HepG2 (cell line): ENCODE results near the gene C1QTNF6. TPM values are rescaled to one million over a fixed set of nuclear protein-coding genes. Genes with fewer than 3 reads are reported as not detected.

ENCODE experiments used
- ATAC-seq: fragments of 200-7000 bp; cut with Tn5 transposase; 3 replicates; pipeline ENCODE4 v1.9.1; 2020; ENCODE audit warnings: mild to moderate bottlenecking, moderate library complexity
- BruUV-seq: library from RNA; stranded (reverse); fragments of 400-500 nt; replicated peaks from 2 replicates; lab custom pipeline; 2021; lab: Mats Ljungman, UMichigan
- CTCF ChIA-PET: fragments of 300-600 bp; formaldehyde crosslinking; extraction: SDS; loops from one replicate; lab custom pipeline; 2021; ENCODE audit warnings: low total read pairs, inconsistent platforms, low intra/inter-chr PET ratio; lab: Yijun Ruan, JAX
- POLR2A ChIA-PET: fragments of 350-600 bp; sonication (Branson Sonifier 250); formaldehyde crosslinking; loops from one replicate; lab custom pipeline; 2020; ENCODE audit warnings: antibody characterized with exemption, inconsistent platforms; lab: Yijun Ruan, JAX
- DNase-seq: peaks from one replicate; pipeline ENCODE4 v3.0.0-alpha.2; 2015; ENCODE audit warnings: low spot score
- FAIRE-seq: peaks from 3 replicates; lab custom pipeline; 2011; peaks lifted over from hg19 to GRCh38; lab: Jason Lieb, UNC
- H2AFZ ChIP-seq: one replicate; pipeline ENCODE4 v1.6.1; 2011; ENCODE audit warnings: low read length, inconsistent platforms
- H3K27ac ChIP-seq: fragments of 300-600 bp; 3 replicates; pipeline ENCODE4 v1.8.0; 2011; ENCODE audit warnings: mixed run types, mild to moderate bottlenecking, mixed read lengths, low read length, inconsistent platforms; ENCODE audit not compliant: insufficient read depth; ENCODE audit errors: extremely low read length
- H3K27me3 ChIP-seq, 2 experiments: fragments of 200-600 bp in 1 of 2; 2 replicates in 1 of 2; 3 replicates in 1 of 2; pipeline versions ENCODE4 v1.6.0 to v1.8.0; 2011; ENCODE audit warnings: low read length in 2 of 2, mild to moderate bottlenecking in 2 of 2, moderate library complexity in 2 of 2, inconsistent platforms in 1 of 2; ENCODE audit not compliant: insufficient read depth in 2 of 2, control insufficient read depth in 1 of 2
- H3K36me3 ChIP-seq, 2 experiments: fragments of 200-600 bp in 1 of 2; replicated peaks in 1 of 2; 2 replicates in 1 of 2; 3 replicates in 1 of 2; pipeline versions ENCODE4 v1.5.1 to v1.8.0; 2011; ENCODE audit warnings: low read length in 2 of 2, inconsistent platforms in 1 of 2; ENCODE audit not compliant: insufficient read depth in 2 of 2, control insufficient read depth in 1 of 2
- H3K4me1 ChIP-seq: 2 replicates; pipeline ENCODE4 v1.5.1; 2012; ENCODE audit warnings: low read length, inconsistent platforms; ENCODE audit not compliant: insufficient read depth
- H3K4me2 ChIP-seq: 2 replicates; pipeline ENCODE4 v1.6.0; 2011; ENCODE audit warnings: low read depth, low read length, inconsistent platforms
- H3K4me3 ChIP-seq, 3 experiments: fragments of 200-600 bp in 1 of 3; sonication (generic), shearing (Covaris generic) in 1 of 3; replicated peaks in 1 of 3; 2 replicates each; pipeline ENCODE4 v1.5.1; 2011 to 2016; ENCODE audit warnings: low read length in 3 of 3, inconsistent platforms in 2 of 3, low read depth in 2 of 3, mild to moderate bottlenecking in 2 of 3, control low read depth in 1 of 3, mixed read lengths in 1 of 3; ENCODE audit not compliant: insufficient read depth in 1 of 3
- H3K79me2 ChIP-seq: one replicate; pipeline ENCODE4 v1.6.1; 2011; ENCODE audit warnings: low read length, inconsistent platforms; ENCODE audit not compliant: insufficient read depth
- H3K9ac ChIP-seq: 2 replicates; pipeline ENCODE4 v1.6.0; 2011; ENCODE audit warnings: mild to moderate bottlenecking, low read depth, low read length, inconsistent platforms; ENCODE audit not compliant: insufficient read depth
- H3K9me3 ChIP-seq: 2 replicates; pipeline ENCODE4 v1.5.1; 2012; ENCODE audit warnings: mild to moderate bottlenecking, low read length
- H4K20me1 ChIP-seq: 2 replicates; pipeline ENCODE4 v1.6.0; 2011; ENCODE audit warnings: inconsistent platforms, mild to moderate bottlenecking, low read length, moderate library complexity; ENCODE audit not compliant: insufficient read depth
- CHD2 ChIP-seq: IDR thresholded peaks from 2 replicates; pipeline ENCODE4 v1.6.1; 2011; ENCODE audit warnings: low read depth, low read length, improper control_type of control experiment
- CREB1 ChIP-seq, 2 experiments: fragments of 450-650 bp in 1 of 2; IDR thresholded peaks; 2 replicates each; pipeline ENCODE4 v1.6.1; 2016 to 2017; ENCODE audit warnings: control low read depth in 1 of 2, mild to moderate bottlenecking in 1 of 2, missing compliant biosample characterization in 1 of 2, missing genetic modification characterization in 1 of 2
- KLF12 ChIP-seq: sonication (generic); formaldehyde crosslinking; IDR thresholded peaks from 2 replicates; pipeline ENCODE4 v1.4.0; 2020; ENCODE audit warnings: missing genetic modification reagents, borderline replicate concordance
- NFYC ChIP-seq: IDR thresholded peaks from 2 replicates; pipeline ENCODE4 v1.6.1; 2016; ENCODE audit warnings: missing genetic modification reagents, missing compliant biosample characterization
- POLR2G ChIP-seq: fragments of 200-400 bp; formaldehyde crosslinking; IDR thresholded peaks from 2 replicates; pipeline ENCODE4 v1.6.1; 2018; ENCODE audit warnings: mild to moderate bottlenecking, low read depth, low read length, moderate library complexity
- PRPF4 ChIP-seq: fragments of 200-400 bp; formaldehyde crosslinking; IDR thresholded peaks from 2 replicates; pipeline ENCODE4 v1.6.1; 2016; ENCODE audit warnings: low read length, low read depth; ENCODE audit not compliant: poor library complexity, severe bottlenecking
- SP140L ChIP-seq: sonication (generic); formaldehyde crosslinking; IDR thresholded peaks from 2 replicates; pipeline ENCODE4 v1.4.0; 2020; ENCODE audit warnings: missing genetic modification reagents, borderline replicate concordance
- TFDP2 ChIP-seq: sonication (generic); formaldehyde crosslinking; IDR thresholded peaks from 2 replicates; pipeline ENCODE4 v1.4.0; 2020; ENCODE audit warnings: missing genetic modification reagents
- ZBTB46 ChIP-seq: sonication (generic); formaldehyde crosslinking; IDR thresholded peaks from 2 replicates; pipeline ENCODE4 v1.4.0; 2020; ENCODE audit warnings: mild to moderate bottlenecking, missing genetic modification reagents, borderline replicate concordance
- ZFYVE20 ChIP-seq: sonication (generic); formaldehyde crosslinking; IDR thresholded peaks from 2 replicates; pipeline ENCODE4 v1.8.0; 2023; ENCODE audit warnings: low read depth, mild to moderate bottlenecking, moderate library complexity, missing genetic modification reagents, borderline replicate concordance
- ZKSCAN8 ChIP-seq: IDR thresholded peaks from 2 replicates; pipeline ENCODE4 v1.6.1; 2016; ENCODE audit warnings: borderline replicate concordance, missing genetic modification reagents, missing compliant biosample characterization
- ZMYM2 ChIP-seq: sonication (generic); formaldehyde crosslinking; IDR thresholded peaks from 2 replicates; pipeline ENCODE4 v1.8.0; 2022; ENCODE audit warnings: mild to moderate bottlenecking, missing genetic modification reagents
- ZNF34 ChIP-seq: sonication (generic); formaldehyde crosslinking; IDR thresholded peaks from 2 replicates; pipeline ENCODE4 v1.4.0; 2020; ENCODE audit warnings: mild to moderate bottlenecking, missing genetic modification reagents, borderline replicate concordance
- ZNF362 ChIP-seq: sonication (generic); formaldehyde crosslinking; IDR thresholded peaks from 2 replicates; pipeline ENCODE4 v1.4.0; 2020; ENCODE audit warnings: missing genetic modification reagents, mild to moderate bottlenecking, borderline replicate concordance
- ZNF530 ChIP-seq: sonication (generic); formaldehyde crosslinking; IDR thresholded peaks from 2 replicates; pipeline ENCODE4 v1.5.0; 2020; ENCODE audit warnings: low read depth, mild to moderate bottlenecking, missing genetic modification reagents
- ZNF556 ChIP-seq: sonication (generic); formaldehyde crosslinking; IDR thresholded peaks from 2 replicates; pipeline ENCODE4 v1.4.0; 2020; ENCODE audit warnings: mild to moderate bottlenecking, missing genetic modification reagents, borderline replicate concordance
- ZNF629 ChIP-seq: sonication (generic); formaldehyde crosslinking; conservative IDR thresholded peaks from 2 replicates; pipeline ENCODE4 v1.5.0; 2020; ENCODE audit warnings: missing genetic modification reagents
- WGBS: methylation state at CpG from one replicate; pipeline ENCODE4 v1.1.6; 2017; ENCODE audit warnings: low lambda C conversion rate; 5-methylcytosine and 5-hydroxymethylcytosine counted together
- in situ Hi-C: cut with HindIII; loops from 2 replicates; pipeline ENCODE4 v1.10.0; 2017; ENCODE audit warnings: low pct_unique_long_range_greater_than_20kb; ENCODE audit not compliant: extremely low pct_ligation_motif_present
- intact Hi-C: fragments of 100-400 bp; cut with micrococcal nuclease; formaldehyde crosslinking; loops from one replicate; pipeline ENCODE4 v1.10.0; 2022; ENCODE audit not compliant: unreplicated experiment
- polyA plus RNA-seq, 8 experiments: library from polyadenylated mRNA; depleted of rRNA in 3 of 8; stranded (reverse) in 7 of 8; unstranded in 1 of 8; fragments of >200 nt; fragmentation: Illumina TruSeq in 4 of 8; extraction: Trizol in 4 of 8; gene quantifications; 2 replicates each; pipeline versions ENCODE4 v1.2.1 to v1.2.3, GENCODE V29; 2011 to 2016; ENCODE audit warnings: low read depth in 4 of 8, missing spikeins in 1 of 8, mixed read lengths in 1 of 8; ENCODE audit not compliant: insufficient read depth in 1 of 8
- total RNA-seq, 5 experiments: library from RNA; depleted of rRNA; stranded (reverse); fragments of >200 nt; fragmentation: Illumina TruSeq; extraction: Trizol; gene quantifications; 2 replicates each; pipeline ENCODE4 v1.2.3, GENCODE V29; 2016; ENCODE audit warnings: low read depth in 1 of 5
- TF ChIP-seq, protein P1 (sequence below): sonication (generic); formaldehyde crosslinking; IDR thresholded peaks from 2 replicates; pipeline ENCODE4 v1.9.0; 2021; ENCODE audit warnings: missing genetic modification reagents, mild to moderate bottlenecking, borderline replicate concordance

C1QTNF6 gene
- total and polyA plus RNA-seq, 2 of the 13 experiments (the other 11 are each of a cell fraction or from before 2014, with no cell fraction given) = 2.7 to 6.9 TPM

DNA sequence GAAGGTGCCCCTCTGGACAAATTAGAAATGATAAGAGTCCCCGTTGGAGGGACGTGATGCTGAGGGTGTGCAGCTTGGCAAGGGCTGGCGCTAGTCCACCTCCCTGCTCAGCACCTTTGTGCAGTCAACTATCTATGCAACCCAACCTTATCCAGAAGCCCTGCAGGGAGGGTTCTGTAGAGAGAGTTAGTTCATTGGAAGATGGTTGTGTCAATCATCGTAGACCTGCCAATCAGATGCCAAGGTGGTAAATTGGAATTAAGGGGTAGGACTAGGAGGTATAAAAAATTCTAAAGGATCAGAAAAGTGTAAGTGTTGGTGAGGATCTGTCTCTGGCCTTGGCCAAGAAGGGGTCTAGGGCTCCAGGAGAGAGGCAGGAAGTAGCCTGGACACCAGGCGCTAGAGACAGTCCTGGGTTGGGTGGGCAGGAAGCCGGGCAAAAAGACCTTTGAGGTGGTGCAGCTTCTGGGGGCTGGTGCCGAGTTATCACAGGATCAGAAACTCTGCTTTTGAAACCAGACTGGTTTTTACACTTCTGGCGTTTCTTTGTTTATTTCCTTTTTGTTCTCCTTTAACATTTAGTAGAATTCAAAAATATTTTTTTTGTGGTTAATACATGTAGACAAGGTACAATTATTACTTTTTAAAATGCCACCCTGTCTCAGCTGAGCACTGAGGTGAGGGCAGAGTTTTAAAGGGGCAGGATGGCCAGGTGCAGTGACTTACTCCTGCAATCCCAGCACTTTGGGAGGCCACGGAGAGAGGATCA, 1.6 kb downstream of the C1QTNF6 start:
- in situ Hi-C loops (no loop called here), intact Hi-C loops (no loop called here)
- DNase-seq = peak; percentile 64
- no peak overlapping the region for H2AFZ ChIP-seq
- ChIA-PET POLR2A (interaction anchor here (2.2 kb wide), 2 partner anchors 11 to 13 kb away, joined by 7 to 11 read pairs; no protein-coding TSS in a partner anchor), CTCF (no interaction called here)
- no peak overlapping the region; the same call in 1 of the 2 replicates for H3K4me2 ChIP-seq
- H3K9me3 ChIP-seq = no peaks in the 10 kb centered on the region
- no peaks in the 10 kb centered on the region for H4K20me1 ChIP-seq
- ATAC-seq = peak; percentile 44
- no peak overlapping the region for H3K27ac ChIP-seq
- H3K4me1 ChIP-seq = peaks cover 22% of the 10 kb centered on the region
- H3K36me3 ChIP-seq = no peaks in the 10 kb centered on the region
- H3K4me3 ChIP-seq = no peak overlapping the region
- no peaks in the 10 kb centered on the region for H3K27me3 ChIP-seq
- no TSS peak for BruUV-seq
- H3K79me2 ChIP-seq = no peaks in the 10 kb centered on the region
- FAIRE-seq = no peak
- 70% methylated on average over 9 of the region's 9 CpGs for WGBS
- H3K9ac ChIP-seq = no peak overlapping the region
- TF ChIP-seq, protein P1, sequence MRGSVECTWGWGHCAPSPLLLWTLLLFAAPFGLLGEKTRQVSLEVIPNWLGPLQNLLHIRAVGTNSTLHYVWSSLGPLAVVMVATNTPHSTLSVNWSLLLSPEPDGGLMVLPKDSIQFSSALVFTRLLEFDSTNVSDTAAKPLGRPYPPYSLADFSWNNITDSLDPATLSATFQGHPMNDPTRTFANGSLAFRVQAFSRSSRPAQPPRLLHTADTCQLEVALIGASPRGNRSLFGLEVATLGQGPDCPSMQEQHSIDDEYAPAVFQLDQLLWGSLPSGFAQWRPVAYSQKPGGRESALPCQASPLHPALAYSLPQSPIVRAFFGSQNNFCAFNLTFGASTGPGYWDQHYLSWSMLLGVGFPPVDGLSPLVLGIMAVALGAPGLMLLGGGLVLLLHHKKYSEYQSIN (CRISPR knock-in tag) = no peak
- peak; percentile 63 for TF ChIP-seq TFDP2 (CRISPR knock-in tag)
- peak; percentile 96 for TF ChIP-seq NFYC (CRISPR knock-in tag)
- TF ChIP-seq ZNF34 (CRISPR knock-in tag) = no peak
- no peak for TF ChIP-seq KLF12 (CRISPR knock-in tag)
- TF ChIP-seq ZNF362 (CRISPR knock-in tag) = no peak
- no peak for TF ChIP-seq ZBTB46 (CRISPR knock-in tag)
- no peak for TF ChIP-seq CREB1 (IDR thresholded peaks at IDR 0.05)
- TF ChIP-seq CREB1 (CRISPR knock-in tag; IDR thresholded peaks at IDR 0.05) = no peak
- no peak for TF ChIP-seq ZNF629 (CRISPR knock-in tag)
- no peak for TF ChIP-seq PRPF4
- TF ChIP-seq CHD2 = no peak
- no peak for TF ChIP-seq ZFYVE20 (CRISPR knock-in tag)
- TF ChIP-seq ZMYM2 (CRISPR knock-in tag) = no peak
- TF ChIP-seq ZNF530 (CRISPR knock-in tag) = no peak
- TF ChIP-seq ZNF556 = no peak
- TF ChIP-seq POLR2G = 0 out of 2 replicates have a peak, but pooled peaks have one; percentile 24
- no peak for TF ChIP-seq ZKSCAN8 (CRISPR knock-in tag)
- TF ChIP-seq SP140L (CRISPR knock-in tag) = no peak
